Heart right ventricle (tissue), 12 donors: Measurements from ENCODE around the gene CGB8. TPM values are rescaled to one million over a fixed set of nuclear protein-coding genes. Genes with fewer than 3 reads are reported as not detected.

Source experiments
- microRNA-seq, 2 donors: library from miRNA; unstranded; fragments of <30 nt; microRNA quantifications; one replicate each; pipeline ENCODE4 v1.2.0, GENCODE V29; 2021
- polyA plus RNA-seq, 2 donors: library from polyadenylated mRNA; stranded (reverse); fragments of 200-250 nt; gene quantifications; one replicate each; pipeline ENCODE4 v1.2.3, GENCODE V29; 2013
- total RNA-seq, 10 donors: library from RNA; stranded (reverse); fragmentation: NEBNext Ultra II Directional in 3 of 10; extraction: Animal tissue kit (Norgen Biotek cat#: 25700) in 3 of 10; gene quantifications; one replicate each; pipeline versions ENCODE4 v1.2.1 to v1.2.4, GENCODE V29; 2021 to 2023
- donor health status: ischemic (EF 13 %, LVEDD 7.1; RV severe dilation, severe dysfunction).
- donor health status: healthy with polysubstance abuse.
- donor health status: DM: no; HTN: yes; CAD: no.
- donor health status: DM: no; HTN: no; CAD: no.
- donor health status: ischemic (EF 25% LVEDD 6.9; RV normal size, moderate dysfunction).
- donor health status: ischemic (EF 25% LVEDD 5.7; RV mildly dilated, moderate dysfunction).
- donor health status: healthy.
- donor health status: nonischemic (EF 11% LVEDD 7.7; RV severe dilation, severe dysfunction).
- donor health status: DM: yes; HTN: yes; CAD: no.
- donor health status: PGD.
- donor health status: ischemic (EF 29% LVEDD 5.4; RV normal size, mild dysfunction).
- donor health status: nonischemic (EF 23%, LVEDD 6.1; RV moderate dilation, normal function).

CGB8 gene
- total and polyA plus RNA-seq, 12 donors, result not detected

Small RNA genes lying within 50 kb of the gene (microRNA-seq; reads per million reads assigned to microRNA genes)
- gene MIR6798, result 0 to 1.0 reads per million in 2 donors

Other genes with a start within 250 kb of the CGB8 start
- 10 to 100 TPM; 49.9 to 77.8 (median 65.2) TPM for gene BCAT2, start 238.1 kb downstream of the CGB8 start, total RNA-seq
- 10 to 100 TPM; 43.7 to 96.7 TPM for gene BCAT2, start 238.1 kb downstream of the CGB8 start, polyA plus RNA-seq
- gene HSD17B14, start 212.6 kb downstream of the CGB8 start, total RNA-seq, result 1 to 10 TPM; 1.1 to 5.3 (median 3.1) TPM
- gene HSD17B14, start 212.6 kb downstream of the CGB8 start, polyA plus RNA-seq, result 1 to 10 TPM; 2.4 to 2.7 TPM
- gene PLEKHA4, start 180.5 kb downstream of the CGB8 start, total RNA-seq, result 10 to 100 TPM; 18.5 to 70.6 (median 25.1) TPM
- 10 to 100 TPM; 29.3 to 29.5 TPM for gene PLEKHA4, start 180.5 kb downstream of the CGB8 start, polyA plus RNA-seq
- gene PPP1R15A, start 176.7 kb downstream of the CGB8 start, total RNA-seq, result 100 to 1,000 TPM in 1 of 10 donors, 10 to 100 TPM in 9; 55.4 to 123 (median 73.7) TPM
- 100 to 1,000 TPM in 1 of 2 donors, 10 to 100 TPM in 1; 59.6 to 192 TPM for gene PPP1R15A, start 176.7 kb downstream of the CGB8 start, polyA plus RNA-seq
- under 1 TPM in 5 of 10 donors, not detected in 5; 0.15 to 0.69 (median 0.49) TPM for gene TULP2, start 150.4 kb downstream of the CGB8 start, total RNA-seq
- under 1 TPM in 1 of 2 donors, not detected in 1; 0.22 TPM for gene TULP2, start 150.4 kb downstream of the CGB8 start, polyA plus RNA-seq
- 100 to 1,000 TPM; 227 to 452 (median 311) TPM for gene NUCB1, start 148.8 kb downstream of the CGB8 start, total RNA-seq
- 100 to 1,000 TPM; 170 to 294 TPM for gene NUCB1, start 148.8 kb downstream of the CGB8 start, polyA plus RNA-seq
- gene DHDH, start 115.4 kb downstream of the CGB8 start, total RNA-seq, result under 1 TPM in 1 of 10 donors, not detected in 9; 0.51 TPM
- under 1 TPM in 1 of 2 donors, not detected in 1; 0.17 TPM for gene DHDH, start 115.4 kb downstream of the CGB8 start, polyA plus RNA-seq
- 10 to 100 TPM; 11.5 to 41.5 (median 19.5) TPM for gene BAX, start 94.2 kb downstream of the CGB8 start, total RNA-seq
- 10 to 100 TPM; 17.6 to 37.4 TPM for gene BAX, start 94.2 kb downstream of the CGB8 start, polyA plus RNA-seq
- 1,000 to 10,000 TPM in 2 of 10 donors, 100 to 1,000 TPM in 8; 450 to 3,518 (median 637) TPM for gene FTL, start 83.8 kb downstream of the CGB8 start, total RNA-seq
- 1,000 to 10,000 TPM; 1,046 to 1,578 TPM for gene FTL, start 83.8 kb downstream of the CGB8 start, polyA plus RNA-seq
- gene GYS1, start 55.8 kb downstream of the CGB8 start, total RNA-seq, result 100 to 1,000 TPM; 139 to 245 (median 201) TPM
- gene GYS1, start 55.8 kb downstream of the CGB8 start, polyA plus RNA-seq, result 100 to 1,000 TPM; 114 to 128 TPM
- gene RUVBL2, start 55.2 kb downstream of the CGB8 start, total RNA-seq, result 10 to 100 TPM; 40.1 to 60.4 (median 49.3) TPM
- 100 to 1,000 TPM in 1 of 2 donors, 10 to 100 TPM in 1; 60.1 to 108 TPM for gene RUVBL2, start 55.2 kb downstream of the CGB8 start, polyA plus RNA-seq
- not detected for gene LHB, start 32.0 kb downstream of the CGB8 start, total RNA-seq
- not detected for gene LHB, start 32.0 kb downstream of the CGB8 start, polyA plus RNA-seq
- not detected for gene CGB3, start 24.8 kb downstream of the CGB8 start, total RNA-seq
- not detected for gene CGB3, start 24.8 kb downstream of the CGB8 start, polyA plus RNA-seq
- gene CGB2, start 17.2 kb downstream of the CGB8 start, total RNA-seq, result not detected
- gene CGB2, start 17.2 kb downstream of the CGB8 start, polyA plus RNA-seq, result not detected
- gene CGB1, start 12.2 kb downstream of the CGB8 start, total RNA-seq, result not detected
- gene CGB1, start 12.2 kb downstream of the CGB8 start, polyA plus RNA-seq, result not detected
- not detected for gene CGB5, start 5.3 kb downstream of the CGB8 start, total RNA-seq
- gene CGB5, start 5.3 kb downstream of the CGB8 start, polyA plus RNA-seq, result not detected
- gene CGB7, start 8.6 kb upstream of the CGB8 start, total RNA-seq, result not detected
- gene CGB7, start 8.6 kb upstream of the CGB8 start, polyA plus RNA-seq, result under 1 TPM; 0.14 to 0.37 TPM
- gene NTF4, start 15.7 kb upstream of the CGB8 start, total RNA-seq, result 1 to 10 TPM in 1 of 10 donors, under 1 TPM in 2, not detected in 7; 0.28 to 1.1 (median 0.71) TPM
- 1 to 10 TPM in 1 of 2 donors, under 1 TPM in 1; 0.06 to 1.6 TPM for gene NTF4, start 15.7 kb upstream of the CGB8 start, polyA plus RNA-seq
- 1 to 10 TPM in 2 of 10 donors, under 1 TPM in 7, not detected in 1; 0.11 to 4.8 (median 0.26) TPM for gene KCNA7, start 23.6 kb upstream of the CGB8 start, total RNA-seq
- gene KCNA7, start 23.6 kb upstream of the CGB8 start, polyA plus RNA-seq, result 1 to 10 TPM in 1 of 2 donors, under 1 TPM in 1; 0.04 to 1.5 TPM
- 100 to 1,000 TPM in 3 of 10 donors, 10 to 100 TPM in 7; 75.2 to 157 (median 88.4) TPM for gene SNRNP70, start 36.3 kb upstream of the CGB8 start, total RNA-seq
- gene SNRNP70, start 36.3 kb upstream of the CGB8 start, polyA plus RNA-seq, result 100 to 1,000 TPM; 114 to 330 TPM
- 10 to 100 TPM; 17.6 to 26.7 (median 23.0) TPM for gene LIN7B, start 65.3 kb upstream of the CGB8 start, total RNA-seq
- 10 to 100 TPM; 25.9 to 38.5 TPM for gene LIN7B, start 65.3 kb upstream of the CGB8 start, polyA plus RNA-seq
- 1 to 10 TPM in 5 of 10 donors, under 1 TPM in 5; 0.64 to 2.3 (median 1.0) TPM for gene C19orf73, start 70.0 kb upstream of the CGB8 start, total RNA-seq
- 1 to 10 TPM; 1.9 to 5.4 TPM for gene C19orf73, start 70.0 kb upstream of the CGB8 start, polyA plus RNA-seq
- gene PPFIA3, start 70.4 kb upstream of the CGB8 start, total RNA-seq, result 1 to 10 TPM; 3.6 to 7.0 (median 5.8) TPM
- gene PPFIA3, start 70.4 kb upstream of the CGB8 start, polyA plus RNA-seq, result 10 to 100 TPM; 15.4 to 16.7 TPM
- gene HRC, start 106.3 kb upstream of the CGB8 start, total RNA-seq, result 1,000 to 10,000 TPM in 6 of 10 donors, 100 to 1,000 TPM in 4; 901 to 1,557 (median 1,052) TPM
- 100 to 1,000 TPM; 331 to 710 TPM for gene HRC, start 106.3 kb upstream of the CGB8 start, polyA plus RNA-seq
- gene TRPM4, start 108.7 kb upstream of the CGB8 start, total RNA-seq, result 10 to 100 TPM; 21.7 to 38.5 (median 33.0) TPM
- gene TRPM4, start 108.7 kb upstream of the CGB8 start, polyA plus RNA-seq, result 100 to 1,000 TPM in 1 of 2 donors, 10 to 100 TPM in 1; 20.4 to 100 TPM